Measurements from ENCODE around the gene REC8.

DNA sequence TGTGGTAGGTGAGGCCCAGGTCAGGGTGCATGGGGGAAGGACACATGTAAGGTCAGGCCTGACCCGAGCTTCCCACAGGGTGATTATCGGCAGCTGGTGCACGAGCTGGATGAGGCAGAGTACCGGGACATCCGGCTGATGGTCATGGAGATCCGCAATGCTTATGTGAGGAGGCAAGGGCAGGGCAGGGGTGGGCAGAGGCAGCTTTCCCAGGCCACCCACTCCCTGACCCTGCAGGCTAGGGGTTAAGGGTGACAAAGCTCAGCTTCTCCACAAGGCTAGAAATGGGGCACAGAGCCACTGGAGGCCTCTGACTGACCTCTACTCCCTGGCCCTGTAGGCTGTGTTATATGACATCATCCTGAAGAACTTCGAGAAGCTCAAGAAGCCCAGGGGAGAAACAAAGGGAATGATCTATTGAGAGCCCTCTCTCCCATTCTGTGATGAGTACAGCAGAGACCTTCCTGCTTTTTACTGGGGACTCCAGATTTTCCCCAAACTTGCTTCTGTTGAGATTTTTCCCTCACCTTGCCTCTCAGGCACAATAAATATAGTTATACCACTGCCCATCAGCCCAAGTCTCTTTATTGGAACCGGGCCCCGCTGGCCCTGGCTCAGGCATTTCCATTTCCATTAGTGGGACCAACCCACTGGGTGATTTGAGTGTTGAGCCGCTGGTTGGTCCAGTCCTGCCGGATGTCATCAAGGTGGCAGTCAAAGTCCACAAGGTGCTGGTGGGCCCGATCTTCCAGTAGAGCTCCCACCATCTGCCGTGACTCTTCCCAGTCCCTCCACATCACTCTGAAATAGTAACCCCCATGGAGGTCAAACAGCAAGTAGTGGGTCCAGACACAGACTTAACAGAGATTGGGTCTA lies 33.2 kb upstream of the REC8 start:
- no peak for TF ChIP-seq CTCF (conservative IDR thresholded peaks at IDR 0.05; ENCODE audit: low read depth, low read length)
- TF ChIP-seq NFE2L2 (IDR thresholded peaks at IDR 0.05; ENCODE audit: low read depth, low read length): no peak
- no peak for TF ChIP-seq BHLHE40 (IDR thresholded peaks at IDR 0.05; ENCODE audit: low read depth, low read length)
- TF ChIP-seq MAZ (IDR thresholded peaks at IDR 0.05; ENCODE audit: borderline replicate concordance, low read depth, low read length): no peak
- no peak for TF ChIP-seq POLR2A (IDR thresholded peaks at IDR 0.05; ENCODE audit: low read depth, low read length)
- TF ChIP-seq, protein P1, sequence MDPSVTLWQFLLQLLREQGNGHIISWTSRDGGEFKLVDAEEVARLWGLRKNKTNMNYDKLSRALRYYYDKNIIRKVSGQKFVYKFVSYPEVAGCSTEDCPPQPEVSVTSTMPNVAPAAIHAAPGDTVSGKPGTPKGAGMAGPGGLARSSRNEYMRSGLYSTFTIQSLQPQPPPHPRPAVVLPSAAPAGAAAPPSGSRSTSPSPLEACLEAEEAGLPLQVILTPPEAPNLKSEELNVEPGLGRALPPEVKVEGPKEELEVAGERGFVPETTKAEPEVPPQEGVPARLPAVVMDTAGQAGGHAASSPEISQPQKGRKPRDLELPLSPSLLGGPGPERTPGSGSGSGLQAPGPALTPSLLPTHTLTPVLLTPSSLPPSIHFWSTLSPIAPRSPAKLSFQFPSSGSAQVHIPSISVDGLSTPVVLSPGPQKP (IDR thresholded peaks at IDR 0.05; ENCODE audit: borderline replicate concordance, low read depth, low read length): no peak
- TF ChIP-seq RAD21 (IDR thresholded peaks at IDR 0.05; ENCODE audit: low read length): no peak
- no peak for TF ChIP-seq RFX5 (IDR thresholded peaks at IDR 0.05; ENCODE audit: low read depth, low read length)
- no peak for TF ChIP-seq USF2 (IDR thresholded peaks at IDR 0.05; ENCODE audit: low read depth, low read length)
- TF ChIP-seq CEBPB (IDR thresholded peaks at IDR 0.05; ENCODE audit: low read depth, low read length): no peak
